OCI-LY1 (cell line): ENCODE measurements around the gene TACO1.

Experiments
- H2AFZ ChIP-seq: fragments of 200-600 bp; sonication (generic), shearing (Covaris generic); 2 replicates; pipeline ENCODE4 v1.6.0; 2014; ENCODE audit warnings: antibody characterized with exemption, mild to moderate bottlenecking, low read length
- H3F3A ChIP-seq: fragments of 200-600 bp; sonication (generic), shearing (Covaris generic); 2 replicates; pipeline ENCODE4 v1.6.0; 2014; ENCODE audit warnings: mild to moderate bottlenecking, antibody characterized with exemption, low read length, moderate library complexity; ENCODE audit not compliant: insufficient read depth
- H3K27ac ChIP-seq: fragments of 200-600 bp; sonication (generic); 2 replicates; pipeline ENCODE4 v1.5.1; 2014; ENCODE audit warnings: low read length, mixed run types, mild to moderate bottlenecking, low read depth; ENCODE audit not compliant: poor library complexity, severe bottlenecking
- H3K27me3 ChIP-seq: fragments of 200-600 bp; sonication (generic); 2 replicates; pipeline ENCODE4 v1.6.0; 2014; ENCODE audit warnings: antibody characterized with exemption, mild to moderate bottlenecking, low read length, moderate library complexity; ENCODE audit not compliant: insufficient read depth
- H3K36me3 ChIP-seq: fragments of 200-600 bp; sonication (generic); 2 replicates; pipeline ENCODE4 v1.6.1; 2014; ENCODE audit warnings: mild to moderate bottlenecking, antibody characterized with exemption, low read length, moderate library complexity, mixed read lengths; ENCODE audit not compliant: insufficient read depth
- H3K4me1 ChIP-seq: fragments of 200-600 bp; sonication (generic); 2 replicates; pipeline ENCODE4 v1.5.1; 2014; ENCODE audit warnings: mild to moderate bottlenecking, low read length, moderate library complexity; ENCODE audit not compliant: insufficient read depth, severe bottlenecking
- H3K4me2 ChIP-seq: fragments of 200-600 bp; sonication (generic), shearing (Covaris generic); 2 replicates; pipeline ENCODE4 v1.6.1; 2014; ENCODE audit warnings: low read length
- H3K4me3 ChIP-seq: fragments of 200-600 bp; sonication (generic); 2 replicates; pipeline ENCODE4 v1.5.1; 2014; ENCODE audit warnings: low read length, low read depth, mild to moderate bottlenecking, mixed read lengths; ENCODE audit not compliant: poor library complexity, severe bottlenecking
- H3K79me2 ChIP-seq: fragments of 200-600 bp; shearing (Covaris generic); 2 replicates; pipeline ENCODE4 v1.6.1; 2016; ENCODE audit warnings: mixed run types, low read length, mixed read lengths; ENCODE audit not compliant: insufficient read depth
- H3K9ac ChIP-seq: fragments of 200-600 bp; sonication (generic), shearing (Covaris generic); 2 replicates; pipeline ENCODE4 v1.6.1; 2014; ENCODE audit warnings: mild to moderate bottlenecking, low read length, mixed read lengths
- H3K9me2 ChIP-seq: fragments of 200-600 bp; sonication (generic), shearing (Covaris generic); 2 replicates; pipeline ENCODE4 v1.6.1; 2014; ENCODE audit warnings: low read depth, mild to moderate bottlenecking, low read length, mixed read lengths
- H3K9me3 ChIP-seq: fragments of 200-600 bp; shearing (Covaris generic); 2 replicates; pipeline ENCODE4 v1.6.1; 2014; ENCODE audit warnings: low read length, mixed read lengths
- H4K20me1 ChIP-seq: fragments of 200-600 bp; sonication (generic), shearing (Covaris generic); 2 replicates; pipeline ENCODE4 v1.6.0; 2016; ENCODE audit warnings: mild to moderate bottlenecking, low read length; ENCODE audit not compliant: insufficient read depth
- CTCF ChIP-seq: fragments of 200-600 bp; sonication (generic), shearing (Covaris generic); IDR thresholded peaks from 2 replicates; pipeline ENCODE4 v1.5.1; 2017; ENCODE audit warnings: mild to moderate bottlenecking, antibody characterized with exemption, low read length, moderate library complexity, mixed read lengths
- EZH2 ChIP-seq: fragments of 200-600 bp; sonication (generic), shearing (Covaris generic); IDR thresholded peaks from 2 replicates; pipeline ENCODE4 v1.8.0; 2017; ENCODE audit warnings: borderline replicate concordance, mixed run types, mild to moderate bottlenecking, antibody characterized with exemption, low read length, moderate library complexity, mixed read lengths

TACO1 gene

GRCh38 chr17:63587770-63588169 is 12.9 kb upstream of the TACO1 start:
- Histone ChIP-seq H3K9me2 (no peaks in the 10 kb centered on the region), H4K20me1 (no peaks in the 10 kb centered on the region), H3K9ac (no peak overlapping the region), H3K27ac (no peak overlapping the region), H3K27me3 (no peaks in the 10 kb centered on the region), H3K4me1 (no peaks in the 10 kb centered on the region), H3K36me3 (peaks cover 79% of the 10 kb centered on the region), H3F3A (no peaks in the 10 kb centered on the region), H3K79me2 (no peaks in the 10 kb centered on the region), H2AFZ (no peak overlapping the region), H3K4me3 (no peak overlapping the region), H3K4me2 (no peak overlapping the region), H3K9me3 (no peaks in the 10 kb centered on the region)
- TF ChIP-seq CTCF (no peak), EZH2 (no peak)

DNA sequence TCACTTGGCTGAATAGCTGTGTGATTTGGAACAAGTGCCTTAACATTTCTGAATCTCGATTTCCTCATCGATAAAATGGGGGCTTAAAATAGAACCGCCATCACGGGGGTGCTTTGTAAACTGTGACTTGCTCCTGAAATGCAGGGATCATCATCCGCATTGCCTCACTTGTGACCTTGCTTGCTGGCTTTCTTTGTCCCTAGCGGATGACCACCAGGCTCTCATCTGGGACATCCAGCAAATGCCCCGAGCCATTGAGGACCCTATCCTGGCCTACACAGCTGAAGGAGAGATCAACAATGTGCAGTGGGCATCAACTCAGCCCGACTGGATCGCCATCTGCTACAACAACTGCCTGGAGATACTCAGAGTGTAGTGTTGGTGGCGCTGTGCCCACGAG is 11.9 kb upstream of the TACO1 start:
- no peak overlapping the region for H2AFZ ChIP-seq
- no peak for TF ChIP-seq EZH2
- TF ChIP-seq CTCF = no peak
- H3K27ac ChIP-seq = no peak overlapping the region
- H3K27me3 ChIP-seq = no peaks in the 10 kb centered on the region
- H3K4me1 ChIP-seq = no peaks in the 10 kb centered on the region
- no peak overlapping the region for H3K9ac ChIP-seq
- H3K4me2 ChIP-seq = no peak overlapping the region
- no peaks in the 10 kb centered on the region for H3K79me2 ChIP-seq
- no peaks in the 10 kb centered on the region for H4K20me1 ChIP-seq
- no peak overlapping the region for H3K4me3 ChIP-seq
- no peaks in the 10 kb centered on the region for H3K9me2 ChIP-seq
- H3K9me3 ChIP-seq = no peaks in the 10 kb centered on the region
- no peaks in the 10 kb centered on the region for H3F3A ChIP-seq
- peaks cover 77% of the 10 kb centered on the region for H3K36me3 ChIP-seq

DNA sequence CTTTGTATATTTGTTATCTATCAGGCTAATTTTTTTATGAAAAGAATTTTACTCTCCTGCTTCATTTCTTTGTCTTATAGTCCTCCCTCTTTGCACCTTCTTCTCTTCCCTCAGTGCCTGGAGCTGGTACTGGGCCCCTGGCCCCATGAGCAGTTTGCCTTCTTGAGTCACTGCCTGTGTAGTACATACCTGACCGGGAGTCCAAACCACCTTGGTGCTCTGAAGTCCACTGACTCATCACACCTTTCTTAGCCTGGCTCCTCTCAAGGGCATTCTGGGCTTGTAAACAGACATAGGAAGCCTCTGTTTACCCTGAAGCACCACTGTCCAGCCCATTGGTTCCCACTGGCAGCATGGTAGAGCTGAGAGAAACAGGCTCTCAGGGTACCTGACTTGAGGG is 11.0 kb upstream of the TACO1 start:
- Histone ChIP-seq H3K27me3 (no peaks in the 10 kb centered on the region), H3K9me3 (no peaks in the 10 kb centered on the region), H3K27ac (no peak overlapping the region), H3K9ac (no peak overlapping the region), H2AFZ (no peak overlapping the region), H3K9me2 (no peaks in the 10 kb centered on the region), H3K4me2 (no peak overlapping the region), H3K4me1 (no peaks in the 10 kb centered on the region), H3K79me2 (no peaks in the 10 kb centered on the region), H4K20me1 (no peaks in the 10 kb centered on the region), H3K36me3 (peaks cover 69% of the 10 kb centered on the region), H3F3A (no peaks in the 10 kb centered on the region), H3K4me3 (no peak overlapping the region)
- TF ChIP-seq EZH2 (no peak), CTCF (no peak)
